Esophagus squamous epithelium (tissue), 4 donors: Measurements from ENCODE around the gene SLC8A2.

Source experiments
- CTCF ChIP-seq, 6 experiments: fragments of 450-650 bp in 4 of 6; fragments of 200-600 bp in 2 of 6; sonication (generic) in 2 of 6; IDR thresholded peaks; one replicate each; pipeline ENCODE4 v1.5.1; 2016 to 2019; ENCODE audit warnings: antibody characterized with exemption in 6 of 6, mild to moderate bottlenecking in 4 of 6, moderate library complexity in 4 of 6
- POLR2A ChIP-seq, 4 donors: fragments of 450-650 bp; IDR thresholded peaks; one replicate each; pipeline ENCODE4 v1.6.1; 2017; ENCODE audit warnings: antibody characterized with exemption in 4 of 4, mild to moderate bottlenecking in 4 of 4, moderate library complexity in 3 of 4

- TF ChIP-seq CTCF (IDR thresholded peaks at IDR 0.05) (no peak), POLR2A (IDR thresholded peaks at IDR 0.05) (no peak)
These were observed 34.8 kb upstream of the SLC8A2 start for GRCh38 chr19:47506459-47506858.
